Embryonic facial prominence (tissue), 1 donor: ENCODE data around the gene MARCHF10.
"Not testable (repeated sequence)": the region's sequence is repeated elsewhere in the genome, so short reads cannot be mapped to it uniquely, and the experiment has no call there.

ENCODE experiments used
- DNase-seq: peaks from one replicate; pipeline ENCODE4 v3.0.0-alpha.2; 2016; ENCODE audit errors: extremely low spot score

Gene MARCHF10

DNA sequence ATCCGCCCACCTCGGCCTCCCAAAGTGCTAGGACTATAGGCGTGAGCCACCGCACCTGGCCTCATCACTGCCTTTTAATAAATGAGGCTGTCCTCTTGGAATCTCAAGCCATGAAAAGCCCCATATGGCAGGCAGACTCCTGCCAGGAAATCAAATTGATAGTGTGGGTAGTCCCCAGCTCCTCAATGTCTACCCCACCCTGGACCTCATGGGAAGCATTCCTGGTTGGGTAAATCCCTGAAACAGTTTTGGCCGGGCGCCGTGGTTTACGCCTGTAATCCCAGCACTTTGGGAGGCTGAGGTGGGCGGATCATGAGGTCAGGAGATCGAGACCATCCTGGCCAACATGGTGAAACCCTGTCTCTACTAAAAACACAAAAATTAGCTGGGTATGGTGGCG, 109.7 kb downstream of the MARCHF10 start:
- DNase-seq = not testable (repeated sequence)

DNA sequence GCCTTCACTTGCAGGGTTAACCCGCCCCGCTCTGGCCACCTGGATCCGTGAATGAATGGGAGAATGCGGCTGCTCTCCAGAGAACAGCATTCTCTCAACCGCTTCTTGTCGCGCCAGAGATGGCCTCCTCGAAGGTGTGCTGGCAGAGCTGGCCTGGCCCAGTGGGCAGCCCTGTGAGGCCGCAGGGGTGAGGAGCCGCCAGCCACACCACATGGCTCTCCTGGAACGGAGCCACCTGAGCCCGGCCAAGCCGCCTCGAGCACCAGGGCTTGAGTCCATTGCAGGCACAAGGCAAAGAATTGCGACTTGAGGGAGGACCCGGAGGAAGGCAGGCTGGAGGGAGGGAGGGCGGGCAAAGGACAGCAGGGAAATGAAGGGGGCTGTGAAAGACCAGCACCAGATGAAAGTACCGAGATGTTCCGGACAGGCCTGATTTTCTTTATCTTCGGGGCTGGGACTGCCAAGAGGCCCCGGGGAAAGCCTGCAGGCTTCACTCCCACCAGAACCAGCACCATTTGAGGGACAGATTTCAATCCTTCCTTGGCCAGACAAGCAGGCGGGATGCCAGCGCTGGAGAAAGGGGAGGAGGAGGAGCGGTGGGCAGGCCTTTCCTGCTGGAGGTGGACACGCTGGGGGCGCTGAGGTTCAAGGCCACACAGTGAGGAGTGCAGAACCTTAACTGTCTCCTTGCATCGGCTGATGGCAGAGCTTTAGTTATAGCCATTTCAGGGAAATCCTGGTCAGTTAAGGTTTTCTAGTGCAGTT, 111.2 kb downstream of the MARCHF10 start:
- DNase-seq = no peak

DNA sequence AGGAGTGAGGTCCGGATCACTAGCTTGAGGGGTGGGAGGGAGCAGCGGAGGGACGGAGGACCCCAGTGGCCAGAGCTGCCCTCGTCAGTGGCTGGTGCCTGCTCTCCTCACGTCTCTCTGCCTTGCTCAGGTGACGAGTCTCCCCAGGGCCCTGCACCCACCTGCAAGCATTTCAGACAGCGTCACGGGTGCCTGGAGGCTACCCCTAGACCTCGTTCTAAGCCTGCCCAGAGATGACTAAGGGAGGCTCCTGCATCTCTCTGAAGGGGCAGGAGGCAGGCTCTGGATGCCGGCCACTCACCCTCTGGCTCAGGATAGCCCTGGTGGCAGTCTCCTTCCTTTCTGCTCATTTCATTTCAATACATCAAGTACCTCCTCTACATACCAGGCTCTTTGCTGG, 111.9 kb downstream of the MARCHF10 start:
- no peak for DNase-seq

DNA sequence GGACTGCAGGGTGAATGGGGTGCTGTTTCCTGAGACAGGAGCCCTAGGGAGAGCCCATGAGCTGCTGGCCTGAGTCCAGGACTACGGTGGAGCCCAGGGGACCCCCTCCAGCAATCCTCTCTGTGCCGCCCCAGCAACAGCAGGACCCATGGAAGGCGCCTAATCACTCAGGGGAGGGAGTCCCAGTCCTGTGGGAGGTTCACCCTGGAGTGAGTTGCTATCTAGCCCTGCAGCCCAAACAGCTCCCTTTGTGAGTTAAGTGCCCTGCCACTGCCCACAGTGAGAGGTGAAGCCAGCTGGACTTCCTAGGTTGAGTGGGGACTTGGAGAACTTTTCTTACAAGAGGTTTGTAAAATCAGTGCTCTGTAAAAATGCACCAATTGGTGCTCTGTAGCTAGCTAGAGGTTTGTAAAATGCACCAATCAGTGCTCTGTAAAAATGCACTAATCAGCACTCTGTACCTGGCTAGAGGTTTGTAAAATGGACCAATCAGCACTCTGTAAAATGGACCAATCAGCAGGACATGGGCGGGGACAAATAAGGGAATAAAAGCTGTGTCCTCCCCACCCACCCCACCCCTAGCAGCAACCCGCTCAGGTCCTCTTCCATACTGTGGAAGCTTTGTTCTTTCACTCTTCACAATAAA, 112.9 kb downstream of the MARCHF10 start:
- DNase-seq = not testable (repeated sequence)

DNA sequence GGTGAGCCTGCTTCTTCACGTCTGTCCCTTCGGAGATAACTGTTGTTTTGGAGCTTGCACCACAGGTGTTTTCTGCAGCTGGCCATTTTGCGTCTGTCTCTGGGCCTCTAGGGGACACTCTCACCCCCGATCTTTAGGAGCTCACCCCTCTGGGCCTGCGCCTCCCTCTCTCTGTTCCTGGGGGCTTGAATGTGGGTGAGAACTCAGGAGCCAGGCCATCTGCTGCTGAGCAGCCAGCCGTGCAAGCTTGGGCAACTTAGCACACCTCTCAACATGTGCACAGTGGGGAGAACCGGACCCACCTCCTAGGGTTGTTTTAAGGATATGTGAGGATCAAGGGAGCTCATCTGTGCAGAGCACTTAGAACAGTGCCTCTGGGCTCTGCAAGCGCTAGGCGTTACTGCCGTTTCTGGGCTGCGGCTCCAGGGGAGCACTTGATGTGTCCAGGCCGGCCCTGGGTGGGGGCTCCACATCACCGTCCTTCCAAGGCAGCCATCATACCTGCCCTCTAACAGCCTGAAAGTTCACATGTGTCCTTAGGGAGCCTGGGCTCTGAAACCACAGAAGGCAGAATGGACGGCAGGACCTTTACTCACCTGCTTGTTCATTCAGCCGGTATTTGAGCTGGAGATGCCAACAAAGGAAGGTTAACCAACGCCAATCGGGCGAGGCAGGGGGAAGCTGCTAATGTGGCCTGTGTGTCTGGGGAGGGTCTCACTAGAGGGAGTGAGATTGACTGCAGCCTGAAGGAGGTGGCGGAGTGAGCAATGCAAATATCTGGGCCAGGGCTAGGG, 114.3 kb downstream of the MARCHF10 start:
- no peak for DNase-seq

GRCh38 chr17:62692721-62693431, 115.2 kb downstream of the MARCHF10 start:
- no peak for DNase-seq

DNA sequence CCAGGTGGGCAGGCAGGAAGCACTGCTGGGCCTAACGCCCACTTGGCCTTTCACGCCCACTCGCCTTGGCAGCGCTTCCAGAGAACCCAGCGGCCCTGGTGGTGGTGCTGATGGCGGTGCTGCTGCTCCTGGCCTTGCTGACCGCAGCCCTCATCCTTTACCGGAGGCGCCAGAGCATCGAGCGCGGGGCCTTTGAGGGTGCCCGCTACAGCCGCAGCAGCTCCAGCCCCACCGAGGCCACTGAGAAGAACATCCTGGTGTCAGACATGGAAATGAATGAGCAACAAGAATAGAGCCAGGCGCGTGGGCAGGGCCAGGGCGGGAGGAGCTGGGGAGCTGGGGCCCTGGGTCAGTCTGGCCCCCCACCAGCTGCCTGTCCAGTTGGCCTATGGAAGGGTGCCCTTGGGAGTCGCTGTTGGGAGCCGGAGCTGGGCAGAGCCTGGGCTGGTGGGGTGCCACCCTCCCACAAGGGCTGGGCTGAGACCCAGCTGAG, 115.9 kb downstream of the MARCHF10 start:
- DNase-seq = no peak

GRCh38 chr17:62691589-62691915, 116.6 kb downstream of the MARCHF10 start:
- DNase-seq = not testable (repeated sequence)

DNA sequence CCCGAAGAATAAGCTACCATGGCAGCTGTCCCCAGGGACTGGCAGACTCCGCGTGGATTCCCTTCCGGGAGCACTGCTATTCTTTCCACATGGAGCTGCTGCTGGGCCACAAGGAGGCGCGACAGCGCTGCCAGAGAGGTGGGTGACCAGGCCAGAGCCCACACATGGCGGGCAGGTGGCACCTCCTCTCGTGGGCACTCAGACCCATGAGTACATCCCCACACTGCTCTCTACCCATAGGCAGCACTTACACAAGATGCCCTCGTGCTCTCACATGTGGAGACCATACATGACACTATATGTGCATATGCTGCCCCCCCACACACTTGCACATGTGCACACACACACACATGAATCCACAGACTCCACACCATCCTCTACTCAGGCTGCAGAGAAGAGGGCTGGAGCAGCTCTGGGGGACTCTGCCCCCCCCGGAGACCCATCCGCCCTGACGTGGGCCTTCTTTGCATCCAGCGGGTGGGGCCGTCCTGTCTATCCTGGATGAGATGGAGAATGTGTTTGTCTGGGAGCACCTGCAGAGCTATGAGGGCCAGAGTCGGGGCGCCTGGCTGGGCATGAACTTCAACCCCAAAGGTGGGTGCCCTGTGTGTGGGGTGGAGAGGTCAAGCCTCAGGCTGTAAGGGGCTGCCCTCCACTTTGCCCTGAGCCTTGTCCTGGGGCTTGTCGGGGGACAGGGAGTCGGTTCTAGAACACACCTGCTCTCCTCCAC, 117.8 kb downstream of the MARCHF10 start:
- no peak for DNase-seq

DNA sequence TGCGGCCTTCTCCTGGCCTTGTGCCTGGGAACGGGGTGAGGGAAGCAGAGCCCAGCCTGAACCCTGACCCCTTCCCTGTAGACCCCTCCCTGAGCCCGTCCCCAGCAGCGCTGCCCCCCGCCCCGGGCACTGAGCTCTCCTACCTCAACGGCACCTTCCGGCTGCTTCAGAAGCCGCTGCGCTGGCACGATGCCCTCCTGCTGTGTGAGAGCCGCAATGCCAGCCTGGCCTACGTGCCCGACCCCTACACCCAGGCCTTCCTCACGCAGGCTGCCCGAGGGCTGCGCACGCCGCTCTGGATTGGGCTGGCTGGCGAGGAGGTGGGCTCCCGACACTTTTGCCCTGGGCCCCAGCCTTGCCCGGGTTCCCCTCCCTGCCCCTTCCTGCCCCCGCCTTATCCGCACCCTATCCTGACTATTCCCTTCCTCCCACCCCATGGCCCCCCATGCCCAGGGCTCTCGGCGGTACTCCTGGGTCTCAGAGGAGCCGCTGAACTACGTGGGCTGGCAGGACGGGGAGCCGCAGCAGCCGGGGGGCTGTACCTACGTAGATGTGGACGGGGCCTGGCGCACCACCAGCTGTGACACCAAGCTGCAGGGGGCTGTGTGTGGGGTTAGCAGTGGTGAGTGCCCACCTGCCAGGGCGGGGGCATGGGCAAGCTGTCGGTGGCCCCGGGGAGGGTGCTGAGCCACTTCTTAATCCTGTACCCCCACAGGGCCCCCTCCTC, 118.5 kb downstream of the MARCHF10 start:
- DNase-seq = no peak

GRCh38 chr17:62688398-62689160, 119.5 kb downstream of the MARCHF10 start:
- no peak for DNase-seq

GRCh38 chr17:62687997-62688396, 120.1 kb downstream of the MARCHF10 start:
- DNase-seq = no peak

GRCh38 chr17:62684179-62684578, 123.9 kb downstream of the MARCHF10 start:
- DNase-seq = no peak

- DNase-seq = no peak
These were observed 126.2 kb downstream of the MARCHF10 start for GRCh38 chr17:62681939-62682381.

- DNase-seq = no peak
These were observed 126.8 kb downstream of the MARCHF10 start for GRCh38 chr17:62681061-62681938.

- no peak for DNase-seq
These were observed 127.5 kb downstream of the MARCHF10 start for GRCh38 chr17:62680541-62681052.

DNA sequence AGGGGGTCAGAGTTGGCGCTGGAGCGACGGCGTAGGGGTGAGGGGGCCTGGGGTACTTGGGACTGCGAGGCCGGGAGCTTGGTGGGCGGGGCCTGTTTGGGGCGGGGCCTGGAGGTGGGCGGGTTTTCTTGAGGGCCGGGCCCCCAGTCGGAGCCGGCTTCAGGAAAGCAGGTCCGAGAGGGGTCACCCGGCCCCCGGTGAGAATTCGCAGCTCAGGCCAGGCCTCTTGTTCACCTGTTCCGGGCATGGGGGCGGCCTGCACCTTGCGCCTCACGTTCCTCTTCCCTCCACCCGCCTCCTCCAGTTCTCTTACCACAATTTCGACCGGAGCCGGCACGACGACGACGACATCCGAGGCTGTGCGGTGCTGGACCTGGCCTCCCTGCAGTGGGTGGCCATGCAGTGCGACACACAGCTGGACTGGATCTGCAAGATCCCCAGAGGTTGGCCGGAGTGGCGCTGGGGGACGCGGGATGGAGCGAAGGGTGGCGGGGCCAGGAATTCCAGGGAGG, 128.2 kb downstream of the MARCHF10 start:
- DNase-seq = no peak

DNA sequence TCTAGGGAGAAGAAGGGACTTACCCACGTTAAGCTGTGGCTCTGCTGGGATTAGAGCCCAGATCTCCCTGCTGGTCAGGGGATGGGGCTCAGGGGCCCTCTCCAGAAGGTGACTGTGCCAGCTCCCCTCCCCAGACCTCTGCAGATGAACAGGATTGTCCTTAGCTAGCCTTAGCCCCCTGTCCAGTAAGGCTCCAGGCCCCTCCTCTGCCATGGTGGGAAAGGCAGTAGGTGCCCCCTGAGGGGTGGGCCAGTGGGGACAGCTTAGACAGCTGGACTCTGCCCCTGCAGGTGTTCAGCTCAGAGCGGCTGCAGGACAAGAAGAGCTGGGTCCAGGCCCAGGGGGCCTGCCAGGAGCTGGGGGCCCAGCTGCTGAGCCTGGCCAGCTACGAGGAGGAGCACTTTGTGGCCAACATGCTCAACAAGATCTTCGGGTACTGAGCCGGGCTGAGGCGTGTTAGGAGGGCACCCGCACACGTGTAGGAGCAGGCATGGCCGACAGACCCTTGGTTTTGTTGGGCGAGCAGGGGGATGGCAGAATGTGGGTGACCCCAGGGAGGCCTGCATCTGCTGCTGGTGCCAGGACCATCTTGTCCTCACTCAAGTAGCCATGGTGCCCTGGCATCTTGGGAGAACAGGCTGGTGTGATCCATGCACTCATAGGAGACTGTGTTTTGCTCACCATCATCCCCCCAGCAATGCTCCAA, 129.7 kb downstream of the MARCHF10 start:
- no peak for DNase-seq
